H1 (cell line): ENCODE measurements around the gene RELN. TPM values are rescaled to one million over a fixed set of nuclear protein-coding genes. Genes with fewer than 3 reads are reported as not detected.

Experiments used
- CTCF ChIA-PET: fragments of 300-600 bp; sonication (Branson Sonifier 250); formaldehyde crosslinking; loops from one replicate; lab custom pipeline; 2021; ENCODE audit not compliant: partially characterized antibody; lab: Charles Lee
- POLR2A ChIA-PET: fragments of 300-600 bp; sonication (Branson Sonifier 250); formaldehyde crosslinking; loops from one replicate; lab custom pipeline; 2021; ENCODE audit warnings: inconsistent platforms; ENCODE audit not compliant: partially characterized antibody; lab: Charles Lee
- DNase-seq, 2 experiments: peaks; one replicate each; pipeline versions ENCODE4 v3.0.0 to v3.0.0-alpha.2; 2010 to 2022; ENCODE audit warnings: low spot score in 2 of 2, low read depth in 1 of 2, mixed read lengths in 1 of 2
- FAIRE-seq: peaks from 2 replicates; lab custom pipeline; 2011; peaks lifted over from hg19 to GRCh38; lab: Jason Lieb, UNC
- H2AFZ ChIP-seq: 2 replicates; pipeline ENCODE4 v1.8.1; 2012; ENCODE audit warnings: low read length, inconsistent platforms
- H2AK5ac ChIP-seq: 2 replicates; pipeline ENCODE4 v1.6.1; 2013; ENCODE audit warnings: low read depth, low read length
- H2BK120ac ChIP-seq: replicated peaks from 2 replicates; pipeline ENCODE3; 2013; ENCODE audit warnings: low read depth, low read length, inconsistent platforms
- H2BK12ac ChIP-seq: 2 replicates; pipeline ENCODE4 v1.6.1; 2013; ENCODE audit warnings: low read depth, low read length
- H2BK15ac ChIP-seq: 2 replicates; pipeline ENCODE4 v1.6.1; 2013; ENCODE audit warnings: low read length
- H2BK20ac ChIP-seq: 2 replicates; pipeline ENCODE4 v1.6.1; 2013; ENCODE audit warnings: low read length
- H2BK5ac ChIP-seq: 2 replicates; pipeline ENCODE4 v1.6.1; 2013; ENCODE audit warnings: low read depth, low read length
- H3K14ac ChIP-seq: 2 replicates; pipeline ENCODE4 v1.6.1; 2013; ENCODE audit warnings: inconsistent platforms; ENCODE audit not compliant: insufficient read length
- H3K18ac ChIP-seq: 2 replicates; pipeline ENCODE4 v1.6.1; 2013; ENCODE audit warnings: low read length; ENCODE audit errors: extremely low read depth
- H3K23ac ChIP-seq: 2 replicates; pipeline ENCODE4 v1.6.1; 2013; ENCODE audit warnings: inconsistent platforms; ENCODE audit not compliant: insufficient read length
- H3K23me2 ChIP-seq: 2 replicates; pipeline ENCODE4 v1.6.1; 2013; ENCODE audit warnings: low read depth, low read length
- H3K27ac ChIP-seq: 2 replicates; pipeline ENCODE4 v1.6.1; 2011; ENCODE audit warnings: low read depth, low read length, inconsistent platforms
- H3K27me3 ChIP-seq, 4 experiments: replicated peaks in 1 of 4; 1 replicate in 1 of 4; 2 replicates in 3 of 4; pipeline versions ENCODE4 v1.6.1 to v1.8.1; 2011 to 2013; ENCODE audit warnings: low read length in 3 of 4, mild to moderate bottlenecking in 3 of 4, inconsistent platforms in 2 of 4, mixed read lengths in 2 of 4, moderate library complexity in 1 of 4; ENCODE audit not compliant: control insufficient read depth in 3 of 4, insufficient read depth in 3 of 4; ENCODE audit errors: extremely low read depth in 1 of 4
- H3K36me3 ChIP-seq, 4 experiments: 2 replicates each; pipeline versions ENCODE4 v1.6.1 to v1.8.1; 2011 to 2013; ENCODE audit warnings: mild to moderate bottlenecking in 4 of 4, low read length in 3 of 4, moderate library complexity in 2 of 4, control low read depth in 1 of 4, inconsistent platforms in 1 of 4; ENCODE audit not compliant: insufficient read depth in 4 of 4, control insufficient read depth in 2 of 4
- H3K4ac ChIP-seq: replicated peaks from 2 replicates; pipeline ENCODE3; 2013; ENCODE audit warnings: low read length, low read depth, mixed read lengths, inconsistent platforms; ENCODE audit not compliant: insufficient read length
- H3K4me1 ChIP-seq, 4 experiments: replicated peaks in 1 of 4; 1 replicate in 1 of 4; 2 replicates in 3 of 4; pipeline versions ENCODE4 v1.6.1 to v1.8.1; 2011 to 2013; ENCODE audit warnings: low read length in 3 of 4, inconsistent platforms in 2 of 4, mixed read lengths in 1 of 4; ENCODE audit not compliant: insufficient read depth in 4 of 4, control insufficient read depth in 3 of 4
- H3K4me2 ChIP-seq, 2 experiments: 2 replicates each; pipeline versions ENCODE4 v1.6.1 to v1.8.1; 2011 to 2013; ENCODE audit warnings: low read depth in 2 of 2, low read length in 2 of 2, control low read depth in 1 of 2, inconsistent platforms in 1 of 2, mild to moderate bottlenecking in 1 of 2; ENCODE audit not compliant: insufficient read depth in 1 of 2
- H3K4me3 ChIP-seq, 4 experiments: fragments of 200-600, 300-600 bp in 1 of 4; sonication (generic), shearing (Covaris generic), sonication (Bioruptor Twin) in 1 of 4; 2 replicates each; pipeline versions ENCODE4 v1.5.1 to v1.8.1; 2011 to 2016; ENCODE audit warnings: low read length in 4 of 4, low read depth in 3 of 4, control low read depth in 2 of 4, inconsistent platforms in 2 of 4, mild to moderate bottlenecking in 2 of 4, mixed read lengths in 1 of 4, moderate library complexity in 1 of 4; ENCODE audit not compliant: insufficient read depth in 2 of 4; ENCODE audit errors: extremely low read depth in 1 of 4
- H3K56ac ChIP-seq: replicated peaks from 2 replicates; pipeline ENCODE3; 2013; ENCODE audit warnings: low read depth, mild to moderate bottlenecking, mixed read lengths, low read length, inconsistent platforms; ENCODE audit not compliant: insufficient read length
- H3K79me1 ChIP-seq: 2 replicates; pipeline ENCODE4 v1.6.1; 2013; ENCODE audit warnings: low read depth, low read length, control low read depth
- H3K79me2 ChIP-seq, 2 experiments: 2 replicates each; pipeline versions ENCODE4 v1.6.1 to v1.8.1; 2012 to 2013; ENCODE audit warnings: low read length in 2 of 2, mild to moderate bottlenecking in 2 of 2, inconsistent platforms in 1 of 2; ENCODE audit not compliant: insufficient read depth in 2 of 2, control insufficient read depth in 1 of 2
- H3K9ac ChIP-seq, 4 experiments: replicated peaks in 1 of 4; 1 replicate in 1 of 4; 2 replicates in 3 of 4; pipeline versions ENCODE4 v1.6.1 to v1.8.1; 2011 to 2013; ENCODE audit warnings: low read depth in 3 of 4, low read length in 3 of 4, control low read depth in 2 of 4, mild to moderate bottlenecking in 2 of 4, moderate library complexity in 2 of 4, inconsistent platforms in 1 of 4; ENCODE audit errors: extremely low read depth in 1 of 4
- H3K9me3 ChIP-seq, 2 experiments: 2 replicates each; pipeline versions ENCODE4 v1.6.1 to v1.8.1; 2012 to 2013; ENCODE audit warnings: mild to moderate bottlenecking in 2 of 2, moderate library complexity in 2 of 2, control low read depth in 1 of 2, inconsistent platforms in 1 of 2, low read depth in 1 of 2, low read length in 1 of 2, mixed read lengths in 1 of 2; ENCODE audit not compliant: insufficient read depth in 2 of 2
- H4K20me1 ChIP-seq, 2 experiments: replicated peaks in 1 of 2; 2 replicates each; pipeline versions ENCODE3 to v1.8.1; 2011 to 2013; ENCODE audit warnings: inconsistent platforms in 2 of 2, low read length in 2 of 2, mild to moderate bottlenecking in 1 of 2; ENCODE audit not compliant: insufficient read depth in 2 of 2, control insufficient read depth in 1 of 2
- H4K5ac ChIP-seq: 2 replicates; pipeline ENCODE4 v1.6.1; 2013; ENCODE audit warnings: low read length, low read depth, mixed read lengths, inconsistent platforms; ENCODE audit not compliant: insufficient read length
- H4K8ac ChIP-seq: 2 replicates; pipeline ENCODE4 v1.8.0; 2013; ENCODE audit warnings: mild to moderate bottlenecking, moderate library complexity, low read length, inconsistent platforms; ENCODE audit not compliant: insufficient read depth; ENCODE audit errors: extremely low read depth
- H4K91ac ChIP-seq: replicated peaks from 2 replicates; pipeline ENCODE3; 2013; ENCODE audit warnings: low read length, mixed read lengths, inconsistent platforms; ENCODE audit not compliant: insufficient read length
- CEBPB ChIP-seq: IDR thresholded peaks from 2 replicates; pipeline ENCODE4 v1.6.1; 2012; ENCODE audit warnings: low read depth, low read length
- MAFK ChIP-seq: IDR thresholded peaks from 2 replicates; pipeline ENCODE4 v1.6.1; 2012; ENCODE audit warnings: low read depth, mild to moderate bottlenecking, improper control_type of control experiment, low read length
- SIX5 ChIP-seq: IDR thresholded peaks from 2 replicates; pipeline ENCODE4 v1.6.1; 2011; ENCODE audit warnings: mild to moderate bottlenecking, low read depth, low read length
- ZNF274 ChIP-seq: IDR thresholded peaks from 2 replicates; pipeline ENCODE4 v1.7.0; 2012; ENCODE audit warnings: low read length, borderline replicate concordance; ENCODE audit errors: extremely low read depth
- polyA plus RNA-seq, 7 experiments: library from polyadenylated mRNA; depleted of rRNA in 3 of 7; stranded (reverse) in 5 of 7; unstranded in 2 of 7; fragments of >200 nt in 5 of 7; fragments of 200-250 nt in 2 of 7; gene quantifications; 1 replicate in 5 of 7; 2 replicates in 1 of 7; 4 replicates in 1 of 7; pipeline versions ENCODE4 v1.2.1 to v1.2.3, GENCODE V29; 2011 to 2013; ENCODE audit warnings: missing spikeins in 2 of 7, mixed read lengths in 2 of 7
- total RNA-seq: library from RNA; stranded (reverse); fragmentation: NEBNext Ultra II Directional; extraction: Animal tissue kit (Norgen Biotek cat#: 25700); gene quantifications from 2 replicates; pipeline ENCODE4 v1.2.1, GENCODE V29; 2021

The RELN gene
- total and polyA plus RNA-seq, 2 of the 8 experiments (the other 6 are each of a cell fraction or from before 2014, with no cell fraction given), result 0.03 to 0.07 TPM

DNA sequence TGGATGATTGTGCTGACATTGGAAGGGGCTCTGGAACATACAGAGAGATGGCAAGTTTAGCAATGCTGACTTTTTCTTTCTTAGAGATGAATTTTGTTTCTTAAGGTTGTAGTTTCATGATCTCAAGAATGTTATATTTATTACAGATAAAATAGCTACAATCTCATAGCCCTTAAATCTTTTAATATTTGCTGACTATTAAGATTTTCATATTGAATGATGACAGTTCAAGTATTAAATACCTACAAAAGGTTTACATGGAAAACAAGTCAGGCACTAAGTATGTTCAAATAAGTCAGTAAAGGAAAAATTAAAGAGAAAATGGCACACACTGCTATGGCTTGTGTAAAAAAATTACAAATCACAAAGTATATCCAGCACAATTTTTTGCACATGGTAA lies 291.4 kb downstream of the RELN start:
- DNase-seq (no peak), FAIRE-seq (no peak)
- Histone ChIP-seq H4K5ac (no peak overlapping the region), H3K36me3 (no peaks in the 10 kb centered on the region), H3K4me1 (no peaks in the 10 kb centered on the region), H3K4me3 (no peak overlapping the region), H2BK20ac (no peak overlapping the region), H4K8ac (no peak overlapping the region), H2BK5ac (no peak overlapping the region), H2BK15ac (no peak overlapping the region), H3K27me3 (no peaks in the 10 kb centered on the region), H2AK5ac (no peak overlapping the region), H3K9ac (no peak overlapping the region), H3K56ac (no peak overlapping the region), H3K27ac (no peak overlapping the region), H3K23ac (no peak overlapping the region), H3K79me2 (no peaks in the 10 kb centered on the region), H3K14ac (no peak overlapping the region), H3K4me2 (no peak overlapping the region), H3K9me3 (no peaks in the 10 kb centered on the region), H2BK120ac (no peak overlapping the region), H4K91ac (no peak overlapping the region), H3K4ac (no peak overlapping the region), H3K18ac (no peak overlapping the region), H4K20me1 (no peaks in the 10 kb centered on the region), H2AFZ (no peak overlapping the region; the same call in 1 of the 2 replicates), H3K23me2 (no peaks in the 10 kb centered on the region), H3K79me1 (no peaks in the 10 kb centered on the region), H2BK12ac (no peak overlapping the region)
- peak; percentile 11; the same call in 1 of the 2 replicates for TF ChIP-seq MAFK
- no peak for TF ChIP-seq CEBPB
- TF ChIP-seq ZNF274, result no peak
- TF ChIP-seq SIX5, result no peak
- POLR2A ChIA-PET, result no interaction called here
- CTCF ChIA-PET, result interaction anchor here (1.0 kb wide), 1 partner anchor 34 kb away, joined by 3 read pairs; no protein-coding TSS in a partner anchor
